Neural progenitor cell (in vitro differentiated cells): Measurements from ENCODE around the gene MAP4K2.

ENCODE experiments used
- CTCF ChIP-seq: fragments of 200-600 bp; sonication (generic); IDR thresholded peaks from 2 replicates; pipeline ENCODE4 v1.5.1; 2017; ENCODE audit warnings: antibody characterized with exemption, mild to moderate bottlenecking
- EZH2 ChIP-seq: fragments of 200-600 bp; sonication (generic); IDR thresholded peaks from 2 replicates; pipeline ENCODE4 v1.6.1; 2017; ENCODE audit warnings: antibody characterized with exemption, mild to moderate bottlenecking, moderate library complexity

DNA sequence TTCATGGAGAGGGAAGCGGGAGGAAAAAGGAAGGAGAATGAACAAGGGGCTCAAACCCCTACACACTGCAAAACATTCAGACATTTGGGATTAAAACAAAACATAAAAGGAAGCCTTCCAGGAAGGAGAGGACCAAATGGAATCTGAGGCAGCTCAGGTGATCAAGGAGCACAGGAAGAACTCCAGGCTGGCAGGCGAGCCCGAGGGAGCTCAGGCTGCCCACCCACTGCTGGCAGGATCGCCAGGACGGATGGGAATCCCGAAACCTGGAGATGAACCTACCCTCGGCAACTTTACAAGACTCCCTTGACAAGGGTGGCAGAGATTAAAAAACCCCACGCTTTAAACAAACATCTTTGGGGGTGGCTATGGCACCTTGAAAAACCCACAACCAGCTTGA lies 38.3 kb downstream of the MAP4K2 start:
- TF ChIP-seq CTCF (no peak), EZH2 (no peak)
